GM19099 (cell line): ENCODE results near the gene CD3D.
A peak's percentile ranks its signal among the peaks of the same experiment; 100 is the strongest.

Experiments used
- POLR2A ChIP-seq: IDR thresholded peaks from 3 replicates; pipeline ENCODE4 v1.6.1; 2011; ENCODE audit warnings: low read depth; ENCODE audit not compliant: insufficient read length; ENCODE audit errors: extremely low read depth

The CD3D gene

DNA sequence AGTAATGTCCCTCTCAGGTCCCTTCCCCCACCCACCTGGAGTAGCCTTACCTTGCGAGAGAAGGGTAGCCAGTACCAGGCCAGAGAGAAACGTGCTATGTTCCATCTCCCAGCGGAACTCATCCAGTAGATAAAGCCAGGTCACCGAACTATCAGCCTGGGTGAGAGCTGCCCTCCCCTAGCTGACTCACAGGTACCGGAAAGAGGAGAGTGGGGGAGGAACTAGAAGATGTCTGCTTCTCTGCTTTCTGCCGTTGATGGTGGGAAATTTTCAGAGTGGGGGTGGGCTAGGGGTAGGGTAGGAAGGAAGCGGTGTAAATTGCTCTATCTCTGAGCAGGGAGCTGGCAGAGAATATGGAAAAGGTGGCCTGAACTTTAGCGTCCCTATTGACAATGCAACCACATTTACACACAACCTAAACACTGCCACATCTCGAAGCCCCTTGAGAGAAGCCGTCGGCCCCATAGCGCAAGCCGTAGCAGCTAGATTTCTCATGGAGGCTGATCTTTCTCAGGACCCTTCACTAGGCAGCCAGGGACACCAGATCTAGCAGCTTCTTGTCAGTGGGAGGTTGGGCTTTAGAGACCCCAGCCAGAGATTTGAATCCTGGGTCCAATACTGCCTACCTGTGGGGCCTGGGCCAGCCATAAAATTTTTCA lies at the start of gene CD3D:
CD3D (minus strand) TSS at position 203 of the 659 bp plus-strand sequence; CDS start at position 105, 98 bp downstream.
- TF ChIP-seq POLR2A = no peak

DNA sequence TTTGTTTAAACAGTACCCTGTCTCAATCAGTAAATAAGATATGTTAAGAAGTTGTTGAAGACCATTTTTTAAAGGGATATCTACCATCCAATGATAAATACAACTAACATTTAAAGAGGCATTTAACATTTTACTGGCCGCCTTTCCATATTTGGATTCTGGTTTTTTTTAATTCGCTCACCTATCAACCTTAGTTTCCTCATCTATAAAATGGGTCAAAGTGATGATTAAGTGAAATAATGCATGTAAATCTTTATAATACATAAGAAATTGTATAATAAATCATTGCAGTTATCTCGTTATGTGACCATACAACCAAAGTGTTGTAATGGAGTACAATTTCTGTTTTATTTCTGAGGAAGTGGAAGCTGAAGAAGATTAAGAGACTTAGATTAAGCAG lies 41.2 kb upstream of the CD3D start:
- no peak for TF ChIP-seq POLR2A

DNA sequence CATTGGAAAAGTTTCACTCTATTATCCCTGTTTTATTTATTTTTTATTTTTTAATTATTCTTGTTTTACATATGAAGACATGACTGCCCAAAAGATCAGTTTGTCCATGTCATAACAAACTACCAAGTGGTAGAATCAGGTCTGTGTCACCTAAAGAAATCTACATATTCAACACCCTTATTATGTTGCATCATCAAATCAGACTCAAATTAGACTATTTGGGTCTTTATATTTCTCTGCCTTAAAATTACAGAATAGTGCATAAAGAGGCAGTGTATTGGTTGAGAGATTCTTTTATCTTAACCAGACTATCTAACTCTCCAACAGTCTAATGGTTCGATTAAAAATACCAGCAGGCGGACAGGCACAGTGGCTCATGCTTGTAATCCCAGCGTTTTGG lies 40.4 kb upstream of the CD3D start:
- TF ChIP-seq POLR2A = no peak

DNA sequence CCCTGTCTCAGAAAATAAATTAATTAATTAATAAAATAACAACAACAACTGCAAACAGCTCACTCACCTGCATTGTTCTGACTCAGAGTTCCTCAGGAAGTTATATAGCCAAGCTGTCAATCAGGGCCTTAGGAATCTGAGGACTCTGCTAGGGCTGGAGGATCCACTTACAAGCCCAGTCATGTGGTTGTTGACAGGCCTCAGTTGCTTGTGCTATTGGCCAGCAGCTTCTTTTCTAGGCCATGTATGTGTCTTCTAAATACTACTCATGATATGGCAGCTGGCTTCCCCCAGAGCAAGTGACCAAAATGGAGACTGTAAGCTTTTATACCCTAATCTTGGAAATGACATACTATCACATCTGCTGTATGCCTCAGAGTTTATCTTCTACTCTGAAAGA lies 38.1 kb upstream of the CD3D start:
- no peak for TF ChIP-seq POLR2A

DNA sequence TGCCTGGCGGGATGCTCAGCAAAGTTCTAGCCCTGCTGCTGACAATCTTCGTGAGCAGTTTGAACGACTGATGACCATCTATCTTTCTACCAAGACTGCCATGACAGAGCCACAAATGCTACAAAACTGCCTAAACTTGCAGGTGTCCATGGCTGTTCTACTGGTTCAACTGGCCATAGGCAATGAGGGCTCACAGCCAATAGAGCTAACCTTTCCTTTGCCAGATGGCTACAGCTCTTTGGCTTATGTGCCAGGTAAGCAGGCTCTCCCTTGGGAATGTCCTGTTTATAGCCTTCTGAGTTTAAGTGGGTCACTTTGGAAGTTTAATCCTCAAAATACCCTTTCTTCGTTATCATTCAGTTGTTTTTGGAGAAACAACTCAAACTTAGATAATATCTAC lies 37.0 kb upstream of the CD3D start:
- no peak for TF ChIP-seq POLR2A

DNA sequence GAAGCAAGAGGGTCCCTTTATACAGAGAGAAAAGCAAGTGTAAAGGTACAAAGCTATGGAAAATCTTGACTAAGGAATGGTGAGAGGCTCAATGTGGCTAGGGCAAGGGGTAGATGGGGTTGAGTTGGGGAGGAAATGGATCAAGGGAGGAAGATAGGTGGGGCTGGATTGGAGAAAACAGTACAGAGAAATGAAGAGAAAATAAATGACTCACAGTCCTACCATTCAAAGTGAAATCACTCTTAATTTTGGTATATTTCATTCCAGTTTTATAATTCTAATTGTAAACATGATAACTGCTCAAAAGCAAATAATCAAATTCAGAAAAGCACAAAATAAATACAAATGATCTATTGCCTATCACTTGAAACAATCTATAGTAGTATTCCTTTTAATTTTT lies 33.5 kb upstream of the CD3D start:
- TF ChIP-seq POLR2A = no peak

DNA sequence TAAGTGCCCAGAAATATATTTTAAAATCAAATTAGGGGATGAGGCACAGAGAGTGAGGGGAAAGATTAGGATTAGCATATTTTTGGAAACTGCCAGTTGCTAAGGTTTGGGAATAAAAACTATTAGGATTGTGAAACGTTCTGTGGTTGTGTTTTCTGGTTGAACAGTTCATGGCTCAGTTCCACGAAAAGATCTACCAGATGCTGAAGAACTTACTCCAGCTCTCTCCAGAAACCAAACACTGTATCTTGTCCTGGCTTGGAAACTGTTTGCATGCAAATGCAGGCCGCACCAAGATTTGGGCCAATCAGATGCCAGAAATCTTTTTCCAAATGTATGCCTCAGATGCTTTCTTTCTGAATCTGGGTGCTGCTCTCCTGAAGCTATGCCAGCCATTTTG lies 32.2 kb upstream of the CD3D start:
- no peak for TF ChIP-seq POLR2A

DNA sequence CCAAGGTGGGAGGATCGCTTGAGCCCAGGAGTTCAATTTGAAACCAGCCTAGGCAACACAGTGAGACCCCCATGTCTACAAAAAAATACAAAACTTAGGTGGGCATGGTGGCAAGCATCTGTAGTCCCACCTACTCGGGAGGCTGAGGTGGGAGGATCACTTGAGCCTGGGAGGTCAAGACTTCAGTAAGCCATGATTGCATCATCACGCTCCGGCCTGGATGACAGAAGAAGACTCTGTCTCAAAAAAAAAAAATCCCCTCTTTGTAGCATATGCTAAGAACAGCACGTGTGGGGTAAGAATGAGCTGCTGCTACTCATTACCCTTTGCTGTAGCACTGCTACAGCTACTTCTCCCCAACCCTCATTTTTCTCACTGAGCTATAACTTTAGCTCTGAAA lies 31.4 kb upstream of the CD3D start:
- no peak for TF ChIP-seq POLR2A

DNA sequence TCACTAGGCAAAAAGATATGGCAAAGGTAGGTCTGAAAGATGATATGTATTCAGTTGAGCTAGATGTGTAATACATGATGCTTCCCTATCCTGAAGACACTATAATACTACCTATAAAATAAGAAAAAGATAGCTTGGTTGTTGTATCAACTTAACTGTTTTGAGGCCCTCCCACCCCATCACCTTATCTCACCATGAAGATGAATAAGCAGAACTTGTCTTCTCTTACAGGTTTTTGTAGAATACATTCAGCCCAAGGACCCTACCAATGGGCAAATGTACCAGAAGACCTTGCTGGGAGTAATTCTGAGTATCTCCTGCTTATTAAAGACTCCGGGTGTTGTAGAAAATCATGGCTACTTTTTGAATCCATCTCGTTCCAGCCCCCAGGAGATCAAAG lies 30.8 kb upstream of the CD3D start:
- TF ChIP-seq POLR2A = no peak

DNA sequence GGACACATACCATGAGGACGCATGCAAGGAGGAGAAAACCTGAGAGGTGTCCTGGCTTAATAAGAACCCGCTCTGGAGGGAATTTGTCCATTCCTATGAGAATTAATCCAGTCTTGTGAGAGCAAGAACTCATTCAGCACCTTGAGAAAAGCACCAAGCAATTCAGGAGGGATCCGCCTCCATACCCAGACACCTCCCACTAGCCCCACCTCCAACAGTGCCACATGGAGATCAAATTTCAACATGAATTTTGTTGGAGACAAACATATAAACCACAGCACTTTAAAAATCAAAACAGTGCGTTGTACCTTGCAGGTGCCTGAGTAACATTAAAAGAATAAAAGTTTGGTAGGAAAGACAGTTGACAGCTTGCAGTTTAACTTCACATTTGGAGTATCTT lies 28.3 kb upstream of the CD3D start:
- no peak for TF ChIP-seq POLR2A

DNA sequence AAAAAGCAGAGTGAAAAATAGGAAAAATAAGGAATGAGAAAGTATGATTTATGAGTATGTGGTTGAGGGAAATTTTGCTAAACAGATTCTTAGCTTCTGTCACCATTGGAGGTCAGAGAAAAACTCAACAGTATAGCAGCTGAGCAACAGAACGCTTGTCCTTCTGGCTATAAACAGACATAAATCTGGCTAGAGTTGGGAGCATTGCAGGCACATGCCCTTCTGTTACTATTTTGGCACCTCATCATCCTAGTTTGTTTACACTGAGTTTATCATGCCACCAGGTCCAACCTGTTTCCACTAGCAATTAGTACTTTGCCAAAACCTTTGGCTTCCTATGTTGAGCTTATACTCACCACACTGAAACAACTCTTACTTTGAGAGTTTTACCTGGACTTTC lies 23.8 kb upstream of the CD3D start:
- no peak for TF ChIP-seq POLR2A

DNA sequence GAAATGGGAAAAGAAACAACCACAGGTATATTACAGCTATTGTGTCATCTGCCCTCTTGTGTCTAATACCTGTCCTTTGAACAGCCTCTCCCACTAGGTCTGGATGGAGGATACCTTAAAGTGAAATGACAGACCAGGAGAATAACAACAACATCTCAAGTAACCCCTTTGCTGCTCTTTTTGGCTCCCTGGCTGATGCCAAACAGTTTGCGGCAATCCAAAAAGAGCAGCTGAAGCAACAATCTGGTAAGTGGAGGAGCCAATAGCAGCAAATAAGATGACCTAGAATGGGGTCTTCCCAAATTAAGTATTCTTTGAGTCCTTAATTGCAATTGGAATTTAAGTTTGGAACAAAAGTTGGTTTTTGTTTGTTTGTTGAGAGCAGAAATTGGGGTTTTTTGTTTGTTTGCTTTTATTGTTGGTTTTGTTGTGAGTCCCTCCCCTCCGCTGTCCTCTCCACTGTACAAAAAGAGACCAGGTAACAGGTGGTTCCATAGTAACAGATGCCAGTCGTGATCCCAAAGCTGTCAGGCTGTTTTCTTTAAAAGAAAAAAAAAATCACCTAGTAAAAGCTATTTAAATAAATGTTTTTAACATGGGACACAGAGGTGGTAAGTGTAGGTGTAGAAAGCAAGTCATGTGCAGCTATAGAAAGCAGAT lies 22.6 kb upstream of the CD3D start:
- no peak for TF ChIP-seq POLR2A

DNA sequence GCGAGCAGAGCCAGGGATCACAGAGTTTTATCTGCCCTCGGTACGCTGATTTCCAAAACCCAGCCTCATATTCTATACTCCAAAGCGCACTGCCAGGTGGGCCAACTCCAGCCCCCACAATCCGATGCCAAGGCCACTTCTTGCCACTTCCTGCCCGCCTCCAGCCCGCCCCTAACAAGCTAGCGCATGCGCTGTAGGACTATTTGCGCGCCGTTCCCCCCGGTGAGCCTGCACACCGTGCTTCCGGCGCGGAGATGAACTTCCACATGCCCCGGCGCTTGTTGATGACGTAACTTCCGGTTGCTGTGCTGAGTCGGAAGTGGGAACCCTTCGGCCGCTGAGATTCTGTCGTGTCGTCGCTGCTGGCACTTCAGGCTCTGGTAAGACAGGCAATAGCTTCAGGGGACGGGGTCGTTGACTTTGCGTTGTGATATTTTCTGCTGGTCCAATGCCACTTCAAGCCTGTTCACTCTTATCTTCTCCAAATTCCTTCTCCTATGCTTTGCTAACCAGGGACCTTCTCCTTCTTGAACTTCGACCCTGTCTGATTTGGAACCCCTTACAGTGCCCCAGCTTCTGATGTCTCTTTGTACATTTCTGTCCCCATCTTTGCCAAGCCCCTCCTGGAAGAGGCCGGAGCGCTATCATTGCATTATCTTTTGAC lies 16.9 kb upstream of the CD3D start, which contains the start of gene UBE4A:
UBE4A (plus strand) TSS at position 306 of the 664 bp plus-strand sequence. CDS start 5,481 bp downstream, outside the sequence.
- peak; percentile 94 for TF ChIP-seq POLR2A

DNA sequence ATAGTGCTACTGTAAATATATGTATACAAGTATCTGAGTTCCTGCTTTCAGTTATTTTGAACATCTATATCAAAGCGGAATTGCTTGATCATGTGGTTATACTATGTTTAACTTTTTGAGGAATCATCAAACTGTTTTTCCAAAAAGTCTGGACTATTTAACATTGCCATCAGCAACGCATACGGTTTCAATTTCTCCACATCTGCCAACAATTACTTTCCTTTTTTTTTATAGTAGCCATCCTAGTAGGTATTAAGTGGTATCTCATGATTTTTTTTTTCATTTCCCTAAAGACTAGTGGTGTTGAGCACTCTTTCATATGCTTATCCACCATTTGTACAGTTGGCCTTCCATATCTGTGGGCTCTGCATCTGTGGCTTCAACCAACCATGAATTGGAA lies 15.6 kb upstream of the CD3D start:
- no peak for TF ChIP-seq POLR2A

DNA sequence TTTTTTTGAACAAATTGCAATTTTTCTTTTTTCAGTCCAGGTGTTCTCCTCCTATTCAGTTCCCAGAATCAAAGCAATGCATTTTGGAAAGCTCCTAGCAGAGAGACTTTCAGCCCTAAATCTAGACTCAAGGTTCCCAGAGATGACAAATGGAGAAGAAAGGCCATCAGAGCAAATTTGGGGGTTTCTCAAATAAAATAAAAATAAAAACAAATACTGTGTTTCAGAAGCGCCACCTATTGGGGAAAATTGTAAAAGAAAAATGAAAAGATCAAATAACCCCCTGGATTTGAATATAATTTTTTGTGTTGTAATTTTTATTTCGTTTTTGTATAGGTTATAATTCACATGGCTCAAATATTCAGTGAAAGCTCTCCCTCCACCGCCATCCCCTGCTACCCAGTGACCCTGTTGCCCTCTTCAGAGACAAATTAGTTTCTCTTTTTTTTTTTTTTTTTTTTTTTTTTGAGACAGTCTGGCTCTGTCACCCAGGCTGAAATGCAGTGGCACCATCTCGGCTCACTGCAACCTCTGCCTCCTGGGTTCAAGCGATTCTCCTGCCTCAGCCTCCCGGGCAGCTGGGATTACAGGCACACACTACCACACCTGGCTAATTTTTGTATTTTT lies 10.7 kb upstream of the CD3D start:
- no peak for TF ChIP-seq POLR2A

DNA sequence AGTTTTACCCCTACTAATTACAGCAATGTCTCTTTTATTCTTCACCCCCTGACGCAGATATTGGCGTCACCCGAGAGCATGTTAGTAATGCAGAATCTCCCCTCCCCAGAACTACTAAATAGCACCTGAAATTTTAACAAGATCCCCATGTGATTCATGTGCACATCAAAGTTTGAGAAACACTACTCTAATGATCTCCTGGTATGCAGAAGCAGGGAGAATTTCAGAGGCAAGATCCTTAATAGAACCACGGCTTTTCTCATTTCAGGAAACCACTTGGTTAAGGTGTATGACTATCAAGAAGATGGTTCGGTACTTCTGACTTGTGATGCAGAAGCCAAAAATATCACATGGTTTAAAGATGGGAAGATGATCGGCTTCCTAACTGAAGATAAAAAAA lies 7.0 kb upstream of the CD3D start:
- TF ChIP-seq POLR2A = no peak

DNA sequence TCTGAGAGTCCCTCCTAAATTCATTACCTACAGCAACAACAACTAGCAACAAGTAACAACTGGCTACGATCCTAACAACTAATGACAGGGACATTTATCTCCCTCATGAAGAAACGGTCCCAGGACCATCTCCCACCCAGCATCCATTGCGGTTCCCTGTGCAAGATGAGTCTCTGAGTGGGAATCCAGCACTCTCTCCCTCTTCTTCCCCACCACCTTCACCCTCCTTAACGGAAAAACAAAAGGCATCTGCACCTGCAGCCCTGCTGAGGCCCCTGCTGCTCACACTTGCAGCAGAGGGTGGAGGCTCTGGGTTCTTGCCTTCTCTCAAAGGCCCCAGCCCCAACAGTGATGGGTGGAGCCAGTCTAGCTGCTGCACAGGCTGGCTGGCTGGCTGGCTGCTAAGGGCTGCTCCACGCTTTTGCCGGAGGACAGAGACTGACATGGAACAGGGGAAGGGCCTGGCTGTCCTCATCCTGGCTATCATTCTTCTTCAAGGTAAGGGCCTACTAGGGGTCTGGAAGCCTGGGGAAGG lies 1.5 kb upstream of the CD3D start, which contains the start of gene CD3G:
CD3G (plus strand) TSS at position 364 of the 535 bp plus-strand sequence; CDS start at position 444, 80 bp downstream.
- TF ChIP-seq POLR2A = no peak
